Measurements from ENCODE around the gene AVP. TPM values are rescaled to one million over a fixed set of nuclear protein-coding genes. Genes with fewer than 3 reads are reported as not detected.
"Not testable (repeated sequence)": the region's sequence is repeated elsewhere in the genome, so short reads cannot be mapped to it uniquely, and the experiment has no call there.

The AVP gene
- not detected for polyA plus RNA-seq (2013, experiment 1 of 2; ENCODE audit: insufficient read length)
- polyA plus RNA-seq (2013, experiment 2 of 2; ENCODE audit: insufficient read length): not detected

DNA sequence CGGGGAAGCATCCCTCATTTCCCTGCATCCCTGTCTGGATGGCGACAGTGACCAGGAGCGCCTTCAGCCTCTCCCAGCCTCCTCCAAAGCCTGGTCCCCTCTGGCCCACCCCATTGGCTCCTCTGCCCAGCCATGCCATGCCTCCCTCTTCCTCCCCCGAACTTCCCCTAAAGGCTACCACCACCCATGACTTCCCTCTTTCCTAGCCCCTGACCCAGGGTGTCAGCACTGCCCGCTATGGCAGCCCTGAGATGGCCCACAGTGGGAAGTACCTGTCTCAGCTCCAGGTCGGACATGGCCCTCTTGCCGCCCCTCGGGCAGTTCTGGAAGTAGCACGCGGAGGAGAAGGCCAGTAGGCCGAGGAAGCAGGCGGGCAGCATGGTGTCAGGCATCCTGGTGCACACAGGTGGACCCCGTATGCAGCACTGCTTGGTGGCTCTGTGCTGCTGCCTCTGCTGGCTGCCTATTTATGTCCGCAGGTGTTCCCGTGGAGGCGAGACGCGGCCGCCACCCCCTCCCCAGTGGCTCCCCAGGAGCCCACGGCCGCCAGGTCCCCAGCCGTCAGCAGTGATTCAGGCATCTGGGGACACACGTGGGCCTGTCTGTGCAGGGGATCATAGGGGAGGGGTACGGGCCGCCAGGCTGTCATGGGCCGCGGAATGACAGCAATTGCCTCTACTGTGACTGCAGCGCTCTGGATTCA lies at the start of gene AVP:
AVP (minus strand) TSS at position 442 of the 703 bp plus-strand sequence; CDS start at position 392, 50 bp downstream.
- no peak for DNase-seq

DNA sequence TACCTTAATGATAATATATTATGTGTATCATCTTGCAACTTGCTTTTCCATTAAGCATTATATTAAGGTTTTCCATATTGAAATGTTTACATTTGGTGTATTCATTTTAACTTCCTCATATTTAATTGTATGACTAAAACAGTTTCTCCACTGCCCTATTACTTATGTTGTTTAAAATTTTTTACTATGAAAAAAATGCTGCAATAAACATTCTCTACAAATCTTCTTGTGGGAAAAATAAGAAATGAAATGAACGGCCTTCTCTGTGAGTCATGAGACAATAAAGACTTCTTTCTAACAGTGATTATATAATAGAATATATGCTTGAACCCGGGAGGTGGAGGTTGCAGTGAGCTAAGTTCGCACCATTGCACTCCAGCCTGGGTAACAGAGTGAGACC lies 49.6 kb upstream of the AVP start:
- no peak for DNase-seq

- DNase-seq: no peak
These were observed 48.6 kb upstream of the AVP start for GRCh38 chr20:3133155-3133554.

DNA sequence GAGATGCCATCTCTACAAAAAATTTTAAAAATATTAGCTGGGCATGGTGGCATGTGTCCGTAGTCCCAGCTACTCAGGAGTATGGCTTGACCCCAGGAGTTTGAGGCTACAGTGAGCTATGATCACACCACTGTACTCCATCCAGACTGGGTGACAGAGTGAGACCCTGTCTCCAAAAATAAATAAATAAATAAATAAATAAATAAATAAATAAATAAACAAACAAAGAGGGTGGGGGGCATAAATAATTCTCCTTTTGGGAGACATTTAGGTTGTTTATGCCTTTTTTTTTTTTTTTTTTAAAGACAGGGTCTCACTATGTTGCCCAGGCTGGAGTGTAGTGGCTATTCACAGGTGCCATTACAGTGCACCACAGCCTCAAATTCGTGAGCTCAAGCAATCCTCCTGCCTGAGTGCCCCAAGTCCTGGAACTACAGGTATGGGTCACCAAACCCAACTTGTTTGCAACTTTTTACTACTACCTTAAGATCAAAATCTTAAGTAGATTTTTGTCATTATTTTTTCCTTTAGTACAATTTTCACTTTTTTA lies 45.6 kb upstream of the AVP start:
- DNase-seq: no peak

DNA sequence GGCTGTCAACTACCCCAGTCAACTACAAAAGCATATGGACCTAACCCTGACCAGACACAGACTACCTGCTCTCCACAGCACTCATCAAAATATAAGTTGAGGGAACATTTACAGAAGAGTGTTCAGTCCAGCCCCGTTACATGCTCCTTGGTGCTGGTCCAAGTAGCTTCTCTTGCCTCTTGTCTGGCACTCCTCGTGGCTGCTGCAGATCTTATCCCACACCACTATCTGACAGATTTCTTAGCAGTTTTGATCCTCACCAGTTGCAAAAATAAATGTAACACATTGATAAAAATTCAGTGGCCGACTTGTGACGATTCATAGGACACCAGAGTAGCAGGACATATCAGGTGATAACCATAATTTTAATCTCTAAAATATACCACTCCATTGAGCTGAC lies 44.6 kb upstream of the AVP start:
- no peak for DNase-seq

DNA sequence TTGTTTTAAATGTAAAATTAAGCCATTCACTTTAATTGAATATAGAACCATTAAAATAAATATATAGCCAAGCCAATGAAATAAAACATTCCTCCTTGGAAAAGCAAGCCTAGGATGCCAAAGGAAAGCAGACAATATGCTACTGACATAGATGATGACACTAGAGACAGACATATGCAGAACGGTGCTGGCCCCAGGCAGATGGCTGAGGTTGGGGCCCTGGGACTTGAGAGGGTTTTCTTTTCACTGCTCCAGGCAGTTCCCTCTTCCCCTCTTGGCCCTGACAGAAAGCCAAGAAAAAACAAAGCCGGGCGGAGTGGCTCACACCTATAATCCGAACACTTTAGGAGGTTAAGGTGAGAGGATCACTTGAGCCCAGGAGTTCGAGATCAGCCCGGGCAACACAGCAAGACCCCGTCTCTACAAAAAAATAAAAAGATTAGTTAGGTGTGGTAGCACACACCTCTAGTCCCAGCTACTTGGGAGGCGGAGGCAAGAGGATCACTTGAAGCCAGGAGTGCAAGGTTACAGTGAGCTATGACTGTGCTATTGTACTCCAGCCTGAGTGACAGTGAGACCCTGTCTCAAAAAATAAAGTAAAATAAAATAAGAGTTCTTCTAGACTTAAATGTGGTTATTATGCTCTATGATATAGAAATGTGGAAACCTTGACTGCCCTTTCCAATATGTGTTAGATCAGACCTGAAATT lies 43.9 kb upstream of the AVP start:
- DNase-seq: no peak

DNA sequence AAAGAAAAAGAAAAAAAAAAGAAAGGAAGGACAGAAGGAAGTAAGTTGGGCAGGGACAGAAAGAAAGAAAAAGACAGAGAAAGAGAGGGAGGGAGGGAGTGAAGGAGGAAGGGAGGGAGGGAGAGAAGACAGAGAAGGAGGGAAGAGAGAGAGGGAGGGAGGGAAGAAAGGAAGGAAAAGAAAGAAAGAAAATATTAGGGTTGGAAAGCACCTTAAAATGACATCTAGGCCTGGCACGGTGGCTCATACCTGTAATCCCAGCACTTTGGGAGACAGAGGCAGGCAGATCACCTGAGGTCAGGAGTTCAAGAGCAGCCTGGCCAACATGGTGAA lies 42.0 kb upstream of the AVP start:
- DNase-seq: no peak

DNA sequence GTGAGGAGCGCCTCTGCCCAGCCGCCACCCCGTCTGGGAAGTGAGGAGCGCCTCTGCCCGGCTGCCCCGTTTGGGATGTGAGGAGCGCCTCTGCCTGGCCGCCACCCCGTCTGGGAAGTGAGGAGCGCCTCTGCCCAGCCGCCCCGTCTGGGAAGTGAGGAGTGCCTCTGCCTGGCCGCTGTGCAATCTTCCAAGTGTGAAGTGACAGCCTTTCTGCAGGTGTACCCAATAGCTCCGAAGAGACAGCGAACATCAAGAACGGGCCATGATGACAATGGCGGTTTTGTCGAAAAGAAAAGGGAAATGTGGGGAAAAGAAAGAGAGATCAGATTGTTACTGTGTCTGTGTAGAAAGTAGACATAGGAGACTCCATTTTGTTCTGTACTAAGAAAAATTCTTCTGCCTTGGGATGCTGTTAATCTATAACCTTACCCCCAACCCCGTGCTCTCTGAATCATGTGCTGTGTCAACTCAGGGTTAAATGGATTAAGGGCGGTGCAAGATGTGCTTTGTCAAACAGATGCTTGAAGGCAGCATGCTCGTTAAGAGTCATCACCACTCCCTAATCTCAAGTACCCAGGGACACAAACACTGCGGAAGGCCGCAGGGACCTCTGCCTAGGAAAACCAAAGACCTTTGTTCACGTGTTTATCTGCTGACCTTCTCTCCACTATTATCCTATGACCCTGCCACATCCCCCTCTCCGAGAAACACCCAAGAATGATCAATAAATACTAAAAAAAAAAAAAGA lies 41.4 kb upstream of the AVP start:
- DNase-seq: not testable (repeated sequence)

GRCh38 chr20:3124773-3125560 lies 40.4 kb upstream of the AVP start:
- not testable (repeated sequence) for DNase-seq

DNA sequence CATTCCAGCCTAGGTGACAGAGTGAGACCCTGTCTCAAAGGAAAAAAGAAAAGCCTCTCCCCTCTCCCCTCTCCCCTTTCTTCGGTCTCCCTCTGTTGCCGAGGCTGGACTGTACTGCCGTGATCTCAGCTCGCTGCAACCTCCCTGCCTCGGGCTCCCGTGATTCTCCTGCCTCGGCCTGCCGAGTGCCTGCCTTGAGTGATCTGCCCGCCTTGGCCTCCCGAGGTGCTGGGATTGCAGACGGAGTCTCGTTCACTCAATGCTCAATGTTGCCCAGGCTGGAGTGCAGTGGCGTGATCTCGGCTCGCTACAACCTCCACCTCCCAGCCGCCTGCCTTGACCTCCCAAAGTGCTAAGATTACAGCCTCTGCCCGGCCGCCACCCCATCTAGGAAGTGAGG lies 39.6 kb upstream of the AVP start:
- DNase-seq: not testable (repeated sequence)

GRCh38 chr20:3123542-3123941 lies 39.0 kb upstream of the AVP start:
- DNase-seq: no peak

DNA sequence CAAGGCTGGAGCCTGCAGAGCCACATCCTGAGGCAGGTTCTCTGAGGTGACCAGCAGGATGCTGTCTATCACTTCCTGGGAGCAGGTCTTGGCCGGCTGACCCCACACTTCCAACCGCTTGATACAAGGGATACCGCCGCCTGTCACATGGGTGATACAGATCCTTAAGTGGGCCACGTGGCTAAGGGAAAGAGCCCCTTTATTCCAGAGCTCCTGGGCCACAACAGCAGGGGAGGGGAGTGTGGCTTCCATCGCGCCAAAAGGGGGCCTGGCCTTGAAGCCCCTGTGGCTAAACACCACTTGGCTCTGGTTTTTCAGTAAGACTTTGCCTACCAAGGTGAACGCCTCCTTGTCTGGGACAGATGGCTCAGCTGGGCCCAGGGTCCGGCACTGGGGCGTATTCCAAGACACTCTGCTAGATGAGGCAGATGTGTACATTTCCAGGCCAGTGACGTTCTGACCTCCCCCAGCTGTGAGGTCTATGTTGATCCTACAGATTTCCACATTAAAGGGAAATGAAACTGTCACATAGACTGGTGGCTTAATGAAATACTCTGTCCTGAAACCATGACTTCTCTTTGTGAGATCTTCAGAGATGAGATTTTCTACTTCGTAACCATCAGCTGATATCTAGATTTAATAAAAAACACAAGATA lies 37.6 kb upstream of the AVP start:
- no peak for DNase-seq

- DNase-seq: no peak
These were observed 36.9 kb upstream of the AVP start for GRCh38 chr20:3121271-3121911.

GRCh38 chr20:3119044-3119443 lies 34.5 kb upstream of the AVP start:
- DNase-seq: no peak

GRCh38 chr20:3117839-3118379 lies 33.4 kb upstream of the AVP start:
- peak; percentile 63 for DNase-seq

DNA sequence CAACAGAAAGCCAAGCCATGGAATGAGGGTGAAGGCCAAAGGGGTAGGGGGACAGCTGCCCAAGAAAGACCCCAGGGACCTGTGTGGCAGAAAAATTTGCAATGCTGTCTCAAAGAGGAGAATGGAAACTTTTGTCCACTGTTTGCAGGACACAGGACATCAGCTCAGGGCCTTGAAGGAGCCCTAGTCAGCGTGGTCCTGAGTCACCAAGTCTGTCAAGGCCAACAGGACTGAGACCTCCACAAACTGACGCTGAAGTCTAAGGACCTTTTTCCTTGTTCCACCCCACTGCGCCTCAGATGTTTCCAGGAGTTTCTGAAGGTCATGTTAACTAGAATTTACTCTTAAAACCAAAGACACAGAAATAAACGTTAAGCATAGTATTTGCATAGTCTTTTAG lies 31.8 kb upstream of the AVP start:
- DNase-seq: no peak

DNA sequence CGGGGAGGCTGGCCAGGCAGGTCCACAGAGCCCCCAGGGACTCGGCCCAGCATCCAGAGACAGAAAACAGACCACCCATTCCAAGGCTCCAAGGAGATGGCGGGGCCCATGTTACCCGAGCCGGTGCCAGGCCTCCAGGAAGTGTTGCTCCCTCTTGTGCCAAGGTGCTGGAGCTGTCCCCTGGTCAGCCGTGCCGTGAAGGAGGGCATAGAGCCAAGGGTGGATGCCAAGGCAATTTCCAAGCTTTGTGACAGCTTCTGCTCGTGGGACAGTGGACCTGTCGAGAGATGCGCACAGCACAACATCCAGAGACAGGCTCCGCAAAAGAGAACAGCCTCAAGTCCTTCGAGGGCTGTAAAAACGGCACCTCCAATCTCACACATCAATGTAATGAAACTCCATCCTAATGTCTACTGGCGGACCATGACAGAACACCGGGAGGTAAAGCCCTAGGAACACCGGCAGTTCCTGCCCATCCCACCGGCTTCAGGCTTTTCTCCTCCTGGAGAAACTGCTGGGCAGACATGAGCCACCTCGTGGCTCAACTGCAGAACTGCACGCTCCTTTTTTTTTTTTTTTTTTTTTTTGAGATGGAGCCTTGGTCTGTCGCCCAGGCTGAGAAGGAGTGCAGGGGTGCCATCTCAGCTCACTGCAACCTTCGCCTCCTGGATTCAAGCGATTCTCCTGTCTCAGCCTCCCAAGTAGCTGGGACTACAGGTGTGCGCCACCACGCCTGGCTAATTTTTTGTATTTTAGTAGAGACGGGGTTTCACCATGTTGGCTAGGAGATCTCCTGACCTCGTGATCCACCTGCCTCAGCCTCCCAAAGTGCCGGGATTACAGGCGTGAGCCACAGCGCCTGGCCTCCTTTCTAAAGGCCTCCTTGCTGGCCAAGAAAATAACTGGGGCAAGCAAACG lies 30.9 kb upstream of the AVP start:
- DNase-seq: peak; percentile 61

DNA sequence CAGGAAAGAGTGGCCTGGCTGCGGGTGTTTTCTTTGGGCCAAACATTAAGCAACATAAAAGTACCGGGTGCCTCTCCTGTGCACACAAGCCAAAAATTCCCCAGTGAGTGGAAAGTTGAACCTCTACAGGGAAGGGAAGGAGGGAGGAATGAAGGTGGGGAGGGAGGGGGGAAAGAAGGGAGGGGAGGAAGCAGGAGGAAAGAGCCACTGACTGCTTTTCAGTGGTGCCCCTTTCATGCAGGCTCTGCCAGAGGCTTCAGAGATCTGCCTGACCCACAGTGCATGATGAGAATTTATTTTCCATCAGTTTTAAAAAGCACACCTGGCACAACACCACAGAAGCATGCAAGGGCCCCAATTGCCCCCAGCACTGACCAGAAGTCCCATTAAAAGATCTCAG lies 27.5 kb upstream of the AVP start:
- DNase-seq: no peak

DNA sequence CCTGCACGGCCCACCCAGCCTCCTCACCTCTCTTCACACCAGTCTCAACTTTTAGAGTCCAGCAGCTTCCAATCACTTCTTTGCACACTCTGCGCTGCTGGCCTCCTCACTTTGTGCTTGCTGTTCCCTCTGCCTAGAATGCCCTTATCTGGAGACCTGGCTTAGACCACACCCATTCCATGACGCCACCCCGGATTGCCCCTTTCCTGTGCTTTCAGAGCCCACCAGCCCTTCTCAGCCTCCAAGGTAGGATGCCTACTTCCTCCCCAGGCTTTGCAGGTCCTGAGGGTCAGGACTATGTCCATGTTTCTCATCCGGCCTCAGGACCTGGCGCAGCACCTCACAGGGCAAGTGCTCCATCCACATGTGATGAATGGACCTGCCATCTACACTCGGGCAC lies 27.0 kb upstream of the AVP start:
- no peak for DNase-seq
